H9 (cell line): Measurements from ENCODE around the gene CACNA1D. TPM values are rescaled to one million over a fixed set of nuclear protein-coding genes. Genes with fewer than 3 reads are reported as not detected.

Experiments used
- DNase-seq: peaks from one replicate; pipeline ENCODE4 v3.0.0-alpha.2; 2017
- H2AFZ ChIP-seq: one replicate; pipeline ENCODE4 v1.6.1; 2013; ENCODE audit warnings: mild to moderate bottlenecking, low read length, control low read depth, moderate library complexity
- H2AK5ac ChIP-seq: 2 replicates; pipeline ENCODE4 v1.6.1; 2013; ENCODE audit warnings: low read length, control low read depth, mixed read lengths; ENCODE audit not compliant: insufficient read length
- H2BK120ac ChIP-seq: one replicate; pipeline ENCODE4 v1.6.1; 2013; ENCODE audit warnings: low read depth, mild to moderate bottlenecking, low read length, control low read depth, inconsistent platforms; ENCODE audit not compliant: poor library complexity, severe bottlenecking
- H2BK12ac ChIP-seq: 2 replicates; pipeline ENCODE4 v1.6.1; 2013; ENCODE audit warnings: low read length, control low read depth, mixed read lengths, low read depth; ENCODE audit not compliant: insufficient read length
- H2BK15ac ChIP-seq: 2 replicates; pipeline ENCODE4 v1.6.1; 2013; ENCODE audit warnings: low read depth, low read length, control low read depth
- H2BK20ac ChIP-seq: one replicate; pipeline ENCODE4 v1.6.1; 2013; ENCODE audit warnings: low read depth, mild to moderate bottlenecking, low read length, control low read depth, inconsistent platforms; ENCODE audit not compliant: poor library complexity, severe bottlenecking
- H2BK5ac ChIP-seq: 2 replicates; pipeline ENCODE4 v1.6.1; 2013; ENCODE audit warnings: low read length, control low read depth, mixed read lengths; ENCODE audit not compliant: insufficient read length
- H3K14ac ChIP-seq: 2 replicates; pipeline ENCODE4 v1.6.1; 2013; ENCODE audit warnings: low read length, control low read depth; ENCODE audit not compliant: insufficient read depth
- H3K18ac ChIP-seq: 2 replicates; pipeline ENCODE4 v1.6.1; 2013; ENCODE audit warnings: low read depth, mild to moderate bottlenecking, mixed read lengths, low read length, control low read depth; ENCODE audit not compliant: insufficient read length
- H3K23ac ChIP-seq: 2 replicates; pipeline ENCODE4 v1.6.1; 2013; ENCODE audit warnings: low read length, control low read depth, mixed read lengths, low read depth; ENCODE audit not compliant: insufficient read length
- H3K23me2 ChIP-seq: 2 replicates; pipeline ENCODE4 v1.6.1; 2013; ENCODE audit warnings: low read depth, mild to moderate bottlenecking, mixed read lengths, low read length, control low read depth; ENCODE audit not compliant: insufficient read length, poor library complexity, severe bottlenecking
- H3K27ac ChIP-seq: 2 replicates; pipeline ENCODE4 v1.5.1; 2013; ENCODE audit warnings: low read length, control low read depth, mixed read lengths, low read depth; ENCODE audit not compliant: insufficient read length
- H3K27me3 ChIP-seq: 2 replicates; pipeline ENCODE4 v1.6.1; 2013; ENCODE audit warnings: low read length, control low read depth, inconsistent platforms; ENCODE audit not compliant: insufficient read depth
- H3K4ac ChIP-seq: 2 replicates; pipeline ENCODE4 v1.6.1; 2013; ENCODE audit warnings: low read depth, mild to moderate bottlenecking, control low read depth, inconsistent platforms, low read length, moderate library complexity
- H3K4me1 ChIP-seq: 2 replicates; pipeline ENCODE4 v1.6.1; 2013; ENCODE audit warnings: low read length, control low read depth, inconsistent platforms; ENCODE audit not compliant: insufficient read depth
- H3K4me2 ChIP-seq: 2 replicates; pipeline ENCODE4 v1.6.1; 2013; ENCODE audit warnings: low read length, control low read depth, mixed read lengths; ENCODE audit not compliant: insufficient read length, insufficient read depth
- H3K56ac ChIP-seq: 2 replicates; pipeline ENCODE4 v1.6.1; 2013; ENCODE audit warnings: low read depth, mild to moderate bottlenecking, mixed read lengths, low read length, control low read depth; ENCODE audit not compliant: insufficient read length
- H3K79me1 ChIP-seq: 2 replicates; pipeline ENCODE4 v1.6.1; 2013; ENCODE audit warnings: low read depth, mild to moderate bottlenecking, moderate library complexity, low read length, control low read depth, inconsistent platforms; ENCODE audit not compliant: insufficient read depth, poor library complexity, severe bottlenecking
- H3K79me2 ChIP-seq: 2 replicates; pipeline ENCODE4 v1.6.1; 2013; ENCODE audit warnings: low read length, control low read depth, inconsistent platforms; ENCODE audit not compliant: insufficient read depth
- H3K9ac ChIP-seq: 2 replicates; pipeline ENCODE4 v1.6.1; 2013; ENCODE audit warnings: low read length, control low read depth, mixed read lengths; ENCODE audit not compliant: insufficient read length; ENCODE audit errors: extremely low read depth
- H3K9me3 ChIP-seq: one replicate; pipeline ENCODE4 v1.6.1; 2013; ENCODE audit warnings: low read depth, low read length, inconsistent platforms; ENCODE audit not compliant: control insufficient read depth
- H3T11ph ChIP-seq: one replicate; pipeline ENCODE4 v1.6.1; 2013; ENCODE audit warnings: mild to moderate bottlenecking, low read length, control low read depth, inconsistent platforms
- H4K20me1 ChIP-seq: one replicate; pipeline ENCODE4 v1.6.1; 2013; ENCODE audit not compliant: control insufficient read depth, insufficient read length, insufficient read depth
- H4K5ac ChIP-seq: 2 replicates; pipeline ENCODE4 v1.6.1; 2013; ENCODE audit warnings: low read depth, mild to moderate bottlenecking, mixed read lengths, low read length, control low read depth; ENCODE audit not compliant: insufficient read length
- H4K8ac ChIP-seq: replicated peaks from 2 replicates; pipeline ENCODE4 v1.6.1; 2013; ENCODE audit warnings: low read length, control low read depth, mixed read lengths, low read depth; ENCODE audit not compliant: insufficient read length
- H4K91ac ChIP-seq: 2 replicates; pipeline ENCODE4 v1.6.1; 2013; ENCODE audit warnings: low read depth, mild to moderate bottlenecking, moderate library complexity, mixed read lengths, low read length, control low read depth; ENCODE audit not compliant: insufficient read length
- H3K27ac Mint-ChIP-seq, 3 experiments: 2 replicates in 2 of 3; 3 replicates in 1 of 3; pipeline ENCODE4 v1.8.0; 2020 to 2021; ENCODE audit warnings: mixed read lengths in 3 of 3, mild to moderate bottlenecking in 1 of 3, moderate library complexity in 1 of 3
- H3K27me3 Mint-ChIP-seq: 2 replicates; pipeline ENCODE4 v1.8.0; 2021; ENCODE audit warnings: low read depth, mild to moderate bottlenecking, moderate library complexity, mixed read lengths
- H3K36me3 Mint-ChIP-seq, 3 experiments: 2 replicates in 2 of 3; 3 replicates in 1 of 3; pipeline ENCODE4 v1.8.0; 2020 to 2021; ENCODE audit warnings: low read depth in 3 of 3, mixed read lengths in 3 of 3; ENCODE audit not compliant: insufficient read depth in 1 of 3
- H3K4me1 Mint-ChIP-seq, 2 experiments: 2 replicates each; pipeline ENCODE4 v1.8.0; 2020; ENCODE audit warnings: mixed read lengths in 2 of 2
- H3K4me3 Mint-ChIP-seq, 2 experiments: 2 replicates in 1 of 2; 3 replicates in 1 of 2; pipeline ENCODE4 v1.8.0; 2020 to 2021; ENCODE audit warnings: mild to moderate bottlenecking in 2 of 2, mixed read lengths in 2 of 2, moderate library complexity in 1 of 2
- H3K9me3 Mint-ChIP-seq, 2 experiments: 2 replicates in 1 of 2; 3 replicates in 1 of 2; pipeline ENCODE4 v1.8.0; 2020; ENCODE audit warnings: mild to moderate bottlenecking in 2 of 2, mixed read lengths in 2 of 2, moderate library complexity in 1 of 2
- WGBS: extraction: QIAGEN DNeasy Blood & Tissue Kit; methylation state at CpG from one replicate; pipeline ENCODE4 v1.1.7; 2013; ENCODE audit warnings: missing lambda C conversion rate, low lambda C conversion rate, mixed read lengths; ENCODE audit not compliant: insufficient read length; ENCODE audit errors: extremely low coverage; 5-methylcytosine and 5-hydroxymethylcytosine counted together
- total RNA-seq: library from RNA; stranded (reverse); gene quantifications from 2 replicates; pipeline ENCODE4 v1.2.1, GENCODE V29; 2021
- TF ChIP-seq, protein P1 (sequence below): fragments of 200-600 bp; sonication (generic); conservative IDR thresholded peaks from 3 replicates; pipeline ENCODE4 v1.8.0; 2021; ENCODE audit warnings: antibody characterized with exemption, mild to moderate bottlenecking

Gene CACNA1D
- total RNA-seq, 1 experiment from 2014 or later, result 3.5 TPM

DNA sequence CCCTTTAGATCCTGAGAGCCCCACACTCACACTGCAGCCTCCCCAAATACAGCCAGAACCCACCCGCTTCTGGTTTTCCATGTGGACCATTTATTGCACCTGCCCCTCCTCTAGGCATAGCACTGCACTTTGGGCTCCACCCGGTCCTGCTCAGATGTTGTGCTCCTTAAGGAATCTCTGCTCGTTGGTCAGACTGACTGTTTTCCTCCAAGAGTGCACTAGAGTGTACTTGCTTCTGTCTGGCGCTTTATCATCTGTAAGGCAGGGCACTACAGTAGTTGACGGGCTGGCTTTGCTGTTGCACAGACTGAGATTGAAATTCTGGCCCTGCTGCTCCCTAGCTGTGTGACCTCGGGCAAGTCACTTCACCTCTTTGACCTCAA is 124.1 kb downstream of the CACNA1D start:
- H3K36me3 Mint-ChIP-seq, result no peaks in the 10 kb centered on the region
- no peak overlapping the region for H3K4ac ChIP-seq
- no peak overlapping the region for H3T11ph ChIP-seq
- TF ChIP-seq, protein P1, sequence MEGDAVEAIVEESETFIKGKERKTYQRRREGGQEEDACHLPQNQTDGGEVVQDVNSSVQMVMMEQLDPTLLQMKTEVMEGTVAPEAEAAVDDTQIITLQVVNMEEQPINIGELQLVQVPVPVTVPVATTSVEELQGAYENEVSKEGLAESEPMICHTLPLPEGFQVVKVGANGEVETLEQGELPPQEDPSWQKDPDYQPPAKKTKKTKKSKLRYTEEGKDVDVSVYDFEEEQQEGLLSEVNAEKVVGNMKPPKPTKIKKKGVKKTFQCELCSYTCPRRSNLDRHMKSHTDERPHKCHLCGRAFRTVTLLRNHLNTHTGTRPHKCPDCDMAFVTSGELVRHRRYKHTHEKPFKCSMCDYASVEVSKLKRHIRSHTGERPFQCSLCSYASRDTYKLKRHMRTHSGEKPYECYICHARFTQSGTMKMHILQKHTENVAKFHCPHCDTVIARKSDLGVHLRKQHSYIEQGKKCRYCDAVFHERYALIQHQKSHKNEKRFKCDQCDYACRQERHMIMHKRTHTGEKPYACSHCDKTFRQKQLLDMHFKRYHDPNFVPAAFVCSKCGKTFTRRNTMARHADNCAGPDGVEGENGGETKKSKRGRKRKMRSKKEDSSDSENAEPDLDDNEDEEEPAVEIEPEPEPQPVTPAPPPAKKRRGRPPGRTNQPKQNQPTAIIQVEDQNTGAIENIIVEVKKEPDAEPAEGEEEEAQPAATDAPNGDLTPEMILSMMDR, result no peak
- H4K5ac ChIP-seq, result no peak overlapping the region
- H3K9me3 ChIP-seq, result no peaks in the 10 kb centered on the region
- peaks cover 12% of the 10 kb centered on the region in 2 experiments for H3K4me1 Mint-ChIP-seq
- no peaks in the 10 kb centered on the region for H3K4me1 ChIP-seq
- no peak overlapping the region for H2BK20ac ChIP-seq
- no peaks in the 10 kb centered on the region for H3K79me1 ChIP-seq
- no peak overlapping the region for H2AK5ac ChIP-seq
- no peak overlapping the region for H3K14ac ChIP-seq
- no peak overlapping the region for H2BK12ac ChIP-seq
- no peaks in the 10 kb centered on the region for H3K79me2 ChIP-seq
- no peak overlapping the region for H2BK5ac ChIP-seq
- H3K4me3 Mint-ChIP-seq, result no peak overlapping the region
- H4K20me1 ChIP-seq, result no peaks in the 10 kb centered on the region
- no peak overlapping the region for H3K18ac ChIP-seq
- H3K4me2 ChIP-seq, result no peak overlapping the region
- no peak overlapping the region for H4K91ac ChIP-seq
- no peak for DNase-seq
- H3K27ac ChIP-seq, result no peak overlapping the region
- H3K23me2 ChIP-seq, result no peaks in the 10 kb centered on the region
- H3K27me3 ChIP-seq, result no peaks in the 10 kb centered on the region
- H3K9ac ChIP-seq, result no peak overlapping the region
- H3K27ac Mint-ChIP-seq, result peak overlapping the region in 1 of 3 experiments; percentile 12; a peak in 2 of 7 replicates
- H3K27me3 Mint-ChIP-seq, result peaks cover 10% of the 10 kb centered on the region
- H3K9me3 Mint-ChIP-seq, result no peaks in the 10 kb centered on the region
- H2BK120ac ChIP-seq, result no peak overlapping the region
- no peak overlapping the region for H3K56ac ChIP-seq
- H4K8ac ChIP-seq, result no peak overlapping the region
- no peak overlapping the region for H2BK15ac ChIP-seq
- H2AFZ ChIP-seq, result no peak overlapping the region
- no CpG with 5 or more reads among the region's 6 CpGs for WGBS
- no peak overlapping the region for H3K23ac ChIP-seq
